ENCODE results near the gene SEMA4B. TPM values are rescaled to one million over a fixed set of nuclear protein-coding genes. Genes with fewer than 3 reads are reported as not detected.
A peak's percentile ranks its signal among the peaks of the same experiment; 100 is the strongest.
"Not testable (repeated sequence)": the region's sequence is repeated elsewhere in the genome, so short reads cannot be mapped to it uniquely, and the experiment has no call there.

The SEMA4B gene
- total RNA-seq, 1 donor from 2014 or later, result 85.1 TPM

DNA sequence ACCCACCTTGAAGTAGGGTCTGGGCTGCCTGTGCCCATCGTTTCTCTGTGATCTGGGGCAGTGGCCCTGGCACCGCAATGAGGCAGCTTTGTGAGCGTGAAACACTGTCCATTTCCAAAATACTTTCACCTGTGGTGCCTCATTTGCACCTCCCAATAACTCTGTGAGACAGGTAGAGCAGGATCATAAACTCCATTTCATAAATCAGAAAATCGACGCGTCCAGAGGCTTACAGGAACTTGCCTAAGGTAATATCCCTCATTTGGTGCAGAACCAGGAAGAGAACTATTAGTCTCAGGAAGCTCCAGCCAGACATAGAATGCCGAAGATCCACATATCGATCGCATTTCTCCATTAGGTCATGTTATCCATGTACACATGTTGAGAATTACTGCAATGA lies 38.2 kb upstream of the SEMA4B start:
- H3K4me3 Mint-ChIP-seq, result no peak overlapping the region
- no peaks in the 10 kb centered on the region for H3K9me3 Mint-ChIP-seq
- POLR2A ChIA-PET, result interaction anchor here (0.6 to 4.0 kb wide), 7 partner anchors 19 to 70 kb away, joined by 3 to 58 read pairs (median 14); partner anchors contain the start of genes CIB1, GDPGP1 and SEMA4B
- H3K36me3 Mint-ChIP-seq (ENCODE audit: low read depth), result no peaks in the 10 kb centered on the region
- peaks cover 55% of the 10 kb centered on the region for H3K4me1 Mint-ChIP-seq
- TF ChIP-seq CTCF (IDR thresholded peaks at IDR 0.05), result no peak
- H3K27me3 Mint-ChIP-seq, result no peaks in the 10 kb centered on the region
- CTCF ChIA-PET, result interaction anchor here (1.5 to 2.3 kb wide), 3 partner anchors 30 to 68 kb away, joined by 3 to 18 read pairs (median 7); partner anchors contain the start of gene SEMA4B
- peak overlapping the region; percentile 14 for H3K27ac Mint-ChIP-seq
- ATAC-seq (ENCODE audit: low read depth) (no peak), DNase-seq (no peak)
- intact Hi-C loops (cut with micrococcal nuclease), result loop anchor here (1.0 to 2.0 kb wide), 4 partner anchors 28 to 123 kb away; no protein-coding TSS in a partner anchor

GRCh38 chr15:90164239-90164638 lies 36.9 kb upstream of the SEMA4B start:
- intact Hi-C loops (cut with micrococcal nuclease); H3K27me3 Mint-ChIP-seq; H3K4me3 Mint-ChIP-seq; H3K36me3 Mint-ChIP-seq (ENCODE audit: low read depth); H3K9me3 Mint-ChIP-seq; H3K27ac Mint-ChIP-seq; DNase-seq; ATAC-seq (ENCODE audit: low read depth): not testable (repeated sequence)
- ChIA-PET POLR2A (interaction anchor here (0.6 to 4.0 kb wide), 4 partner anchors 22 to 62 kb away, joined by 4 to 58 read pairs (median 14); partner anchors contain the start of gene SEMA4B), CTCF (interaction anchor here (0.8 to 1.2 kb wide), 3 partner anchors 27 to 123 kb away, joined by 3 read pairs; partner anchors contain the start of gene CIB1)
- H3K4me1 Mint-ChIP-seq, result peaks cover 47% of the 10 kb centered on the region

- H3K27me3 Mint-ChIP-seq, result no peaks in the 10 kb centered on the region
- no peak for ATAC-seq (ENCODE audit: low read depth)
Observed at GRCh38 chr15:90165157-90165556, 36.0 kb upstream of the SEMA4B start.

DNA sequence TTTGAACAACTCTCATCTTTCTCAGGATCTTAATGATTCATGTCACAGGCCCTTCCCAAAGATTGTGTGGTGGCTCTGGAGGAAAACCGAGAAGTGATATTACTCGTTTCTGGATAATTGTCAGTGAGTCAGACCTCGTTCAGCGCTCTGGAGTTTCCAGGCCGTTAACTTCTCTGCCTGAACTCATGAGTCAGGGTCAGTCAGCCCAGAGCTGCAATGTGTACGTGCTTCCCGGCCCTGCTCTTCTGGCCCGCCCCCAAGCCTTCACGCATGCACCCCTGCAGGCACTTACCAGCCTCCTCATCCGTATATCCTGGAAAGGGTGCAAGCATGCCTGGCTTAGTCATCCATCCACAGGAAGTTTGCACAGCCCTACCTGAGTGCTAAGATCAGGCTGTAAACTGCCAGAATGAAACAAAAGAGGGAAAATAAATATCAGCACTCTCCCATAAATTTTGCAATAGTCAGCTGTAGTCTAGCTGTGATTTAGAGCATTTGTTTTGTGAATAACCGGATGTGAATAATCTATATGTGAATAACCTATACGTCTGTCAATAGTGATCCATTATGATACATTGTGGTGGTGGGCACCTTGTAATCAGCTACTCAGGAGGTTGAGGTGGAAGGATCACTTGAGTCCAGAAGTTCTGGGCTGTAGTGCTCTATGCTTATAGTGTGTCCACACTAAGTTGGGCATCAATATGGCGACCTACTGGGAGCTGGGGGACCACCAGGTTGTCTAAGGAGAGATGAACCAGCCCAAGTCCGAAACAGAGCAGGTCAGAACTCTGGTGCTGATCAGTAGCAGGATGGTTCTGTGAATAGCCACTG lies 35.3 kb upstream of the SEMA4B start:
- ChIA-PET CTCF (no interaction called here), POLR2A (interaction anchor here (0.7 to 2.1 kb wide), 6 partner anchors 21 to 68 kb away, joined by 3 to 13 read pairs (median 6); partner anchors contain the start of genes CIB1, GDPGP1 and SEMA4B)
- H3K27me3 Mint-ChIP-seq, result no peaks in the 10 kb centered on the region
- H3K4me3 Mint-ChIP-seq, result peak overlapping the region; percentile 44
- no peaks in the 10 kb centered on the region for H3K9me3 Mint-ChIP-seq
- peaks cover 49% of the 10 kb centered on the region for H3K4me1 Mint-ChIP-seq
- H3K27ac Mint-ChIP-seq, result peak overlapping the region; percentile 56
- H3K36me3 Mint-ChIP-seq (ENCODE audit: low read depth), result no peaks in the 10 kb centered on the region
- no peak for TF ChIP-seq CTCF (IDR thresholded peaks at IDR 0.05)
- ATAC-seq (ENCODE audit: low read depth), result peak; percentile 75
- DNase-seq, result no peak
- intact Hi-C loops (cut with micrococcal nuclease), result no loop called here

More at GRCh38 chr15:90165157-90165556, 36.0 kb upstream of the SEMA4B start:
- no peak overlapping the region for H3K4me3 Mint-ChIP-seq
- intact Hi-C loops (cut with micrococcal nuclease), result no loop called here
- POLR2A ChIA-PET, result interaction anchor here (1.2 to 4.0 kb wide), 5 partner anchors 21 to 68 kb away, joined by 4 to 58 read pairs (median 7); partner anchors contain the start of genes CIB1, GDPGP1 and SEMA4B
- peak overlapping the region; percentile 56 for H3K27ac Mint-ChIP-seq
- DNase-seq, result no peak
- no peak for TF ChIP-seq CTCF (IDR thresholded peaks at IDR 0.05)
- CTCF ChIA-PET, result no interaction called here
- H3K4me1 Mint-ChIP-seq, result peaks cover 45% of the 10 kb centered on the region
- no peaks in the 10 kb centered on the region for H3K9me3 Mint-ChIP-seq
- H3K36me3 Mint-ChIP-seq (ENCODE audit: low read depth), result no peaks in the 10 kb centered on the region

DNA sequence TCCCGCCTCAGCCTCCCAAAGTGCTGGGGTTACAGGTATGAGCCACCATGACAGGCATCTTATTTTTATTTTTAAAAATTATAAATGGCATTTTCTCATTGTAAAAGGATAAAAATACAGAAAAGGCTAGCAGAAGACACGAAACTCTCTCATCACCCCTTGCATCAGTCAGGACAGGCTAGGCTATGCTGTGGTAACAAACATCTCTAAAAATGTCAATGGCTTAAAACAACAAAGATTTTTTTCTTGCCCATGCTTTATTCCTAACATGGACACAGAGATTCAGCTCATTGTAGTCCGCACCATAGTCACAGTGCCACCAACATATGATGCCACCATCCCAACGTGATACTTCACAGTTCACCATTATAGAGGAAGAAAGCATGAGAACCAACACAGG lies 34.0 kb upstream of the SEMA4B start:
- intact Hi-C loops (cut with micrococcal nuclease), result no loop called here
- ChIA-PET POLR2A (interaction anchor here (0.6 to 1.2 kb wide), 3 partner anchors 12 to 48 kb away, joined by 3 read pairs; no protein-coding TSS in a partner anchor), CTCF (no interaction called here)
- Mint-ChIP-seq H3K4me1 (peaks cover 40% of the 10 kb centered on the region), H3K27ac (no peak overlapping the region), H3K36me3 (ENCODE audit: low read depth) (no peaks in the 10 kb centered on the region), H3K4me3 (no peak overlapping the region), H3K9me3 (no peaks in the 10 kb centered on the region), H3K27me3 (no peaks in the 10 kb centered on the region)
- no peak for ATAC-seq (ENCODE audit: low read depth)
- DNase-seq, result no peak
- TF ChIP-seq CTCF (IDR thresholded peaks at IDR 0.05), result no peak

Data from activated B cell treated with CpG ODN at 0.5 μM for 24 hours (primary cell).